Head of caudate nucleus (tissue), 42 donors: ENCODE measurements around the gene DERL3.

ENCODE experiments used
- DNase-seq, 42 donors: peaks; one replicate each; pipeline versions ENCODE4 v3.0.0 to v3.0.0-alpha.2; 2020 to 2021; ENCODE audit warnings: mixed read lengths in 7 of 42
- intact Hi-C: fragments of 100-400 bp; cut with DNase I; formaldehyde crosslinking; loops from one replicate; pipeline ENCODE4 v1.15.0; 2022

Gene DERL3

DNA sequence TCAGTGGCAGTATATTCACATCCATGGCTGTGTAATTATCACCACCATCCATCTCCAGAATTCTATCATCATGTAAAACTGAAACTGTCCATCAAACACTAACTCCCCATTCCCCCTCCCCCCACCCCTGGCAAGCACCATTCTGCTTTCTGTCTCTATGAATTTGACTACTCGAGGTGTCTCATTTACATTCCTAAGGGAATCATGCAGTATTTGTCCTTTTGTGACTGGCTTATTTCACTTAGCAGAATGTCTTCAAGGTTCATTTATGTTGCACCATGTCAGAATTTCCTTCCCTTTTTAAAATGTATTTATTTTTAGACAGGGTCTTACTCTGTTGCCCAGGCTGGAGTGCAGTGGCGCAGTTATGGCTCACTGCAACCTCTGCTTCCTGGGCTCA lies 20.3 kb downstream of the DERL3 start:
- DNase-seq = no peak
- intact Hi-C loops = no loop called here

DNA sequence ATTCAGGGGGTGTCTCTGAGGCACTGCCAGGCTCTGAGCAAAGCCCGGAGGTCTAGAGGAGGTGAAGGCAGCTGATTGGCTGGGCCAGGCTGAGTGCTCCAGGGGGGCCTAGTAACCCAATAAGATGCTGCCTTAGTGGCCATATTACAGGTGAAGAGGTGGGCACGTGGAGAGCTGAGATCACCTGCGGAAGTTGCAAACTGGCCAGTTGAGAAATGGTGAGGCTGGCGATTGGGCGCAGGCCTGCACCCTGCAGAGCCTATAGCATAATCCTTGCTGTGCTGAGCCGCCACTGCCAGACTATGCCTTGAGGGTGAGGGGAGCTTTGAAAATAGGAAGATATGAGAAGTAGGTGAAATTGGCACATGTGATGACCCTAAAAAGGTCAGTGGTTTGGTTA lies 21.7 kb downstream of the DERL3 start:
- no peak for DNase-seq
- intact Hi-C loops = no loop called here

DNA sequence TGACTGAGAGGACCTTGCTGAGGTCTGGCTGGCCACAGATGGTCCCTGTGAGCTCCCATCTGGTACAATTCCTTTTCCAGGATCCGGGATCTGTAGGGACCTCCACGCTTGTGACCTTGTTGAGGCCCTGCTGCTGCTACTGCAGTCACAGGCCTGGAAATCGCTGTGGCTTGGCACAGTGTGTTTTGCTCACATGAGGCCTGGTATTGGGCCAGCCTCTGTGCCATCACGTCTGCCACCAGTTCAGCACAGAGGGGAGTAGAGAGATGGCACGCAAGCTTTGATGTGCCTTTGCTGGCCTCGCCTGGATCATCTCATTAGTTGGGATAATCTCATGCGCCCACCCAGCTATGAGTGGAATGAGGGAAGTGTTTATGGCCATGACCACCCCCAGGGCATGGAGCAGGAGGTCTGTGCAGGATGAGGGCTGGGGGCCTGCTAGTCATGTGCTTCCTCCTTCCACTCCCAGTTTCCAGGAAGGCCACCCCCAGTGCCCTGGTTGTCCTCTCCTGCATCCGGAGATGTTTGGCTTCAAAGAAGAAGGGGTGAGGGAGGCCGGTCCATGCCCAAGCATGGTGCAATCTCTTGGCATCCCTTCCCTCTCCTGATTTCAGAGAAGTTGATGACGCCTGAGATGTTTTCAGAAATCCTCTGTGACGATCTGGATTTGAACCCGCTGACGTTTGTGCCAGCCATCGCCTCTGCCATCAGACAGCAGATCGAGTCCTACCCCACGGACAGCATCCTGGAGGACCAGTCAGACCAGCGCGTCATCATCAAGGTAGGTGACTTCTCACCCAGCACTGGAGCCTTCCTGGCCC lies 22.4 kb downstream of the DERL3 start:
- intact Hi-C loops = no loop called here
- peak in 31 of 42 donors; percentile 32 to 86 (median 59) for DNase-seq

DNA sequence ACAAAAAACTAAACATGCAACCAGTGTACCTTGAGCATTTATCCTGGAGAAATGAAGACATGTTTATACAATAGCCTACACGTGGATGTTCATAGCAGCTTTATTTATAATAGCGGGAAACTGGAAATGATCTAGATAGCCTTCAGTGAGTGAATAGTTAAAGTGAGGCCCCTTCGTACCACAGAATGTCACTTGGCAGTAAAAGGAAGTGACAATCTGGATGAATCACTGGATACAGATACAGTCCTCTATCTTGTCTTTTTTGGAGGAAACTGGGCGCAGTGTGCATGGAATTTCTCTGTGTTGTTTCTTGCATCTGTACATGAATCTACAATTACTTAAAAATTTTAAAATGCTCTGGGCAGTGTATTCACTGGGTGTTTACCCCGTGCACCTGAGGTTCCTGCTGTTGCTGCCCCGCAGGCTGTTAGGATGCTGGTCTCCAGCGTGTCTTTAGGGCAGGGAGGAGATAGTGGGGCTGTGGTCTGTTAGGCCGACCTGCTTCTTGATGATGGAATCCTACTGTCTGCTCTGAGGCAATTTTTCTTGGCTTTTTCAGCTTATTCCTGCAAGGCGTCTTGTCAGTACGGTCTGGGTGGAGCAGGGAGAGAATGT lies 23.2 kb downstream of the DERL3 start:
- intact Hi-C loops = no loop called here
- no peak for DNase-seq

DNA sequence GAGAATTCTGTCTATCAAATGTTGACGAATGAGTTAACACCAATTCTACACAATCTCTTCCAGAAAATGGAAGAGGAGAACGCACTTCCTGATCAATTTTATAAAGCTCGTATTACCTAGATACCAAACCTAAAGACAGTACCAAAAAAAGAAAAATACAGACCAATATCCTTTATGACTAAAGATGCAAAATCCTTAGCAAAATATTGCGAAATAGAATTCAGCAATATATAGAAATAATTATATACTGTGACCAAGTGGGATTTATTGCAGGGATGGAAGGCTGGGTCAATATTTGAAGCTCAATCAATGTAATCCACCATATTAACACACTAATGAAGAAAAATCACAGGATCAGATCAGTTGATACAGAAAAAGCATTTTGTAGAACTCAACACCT lies 26.4 kb downstream of the DERL3 start:
- DNase-seq = no peak
- intact Hi-C loops = no loop called here

DNA sequence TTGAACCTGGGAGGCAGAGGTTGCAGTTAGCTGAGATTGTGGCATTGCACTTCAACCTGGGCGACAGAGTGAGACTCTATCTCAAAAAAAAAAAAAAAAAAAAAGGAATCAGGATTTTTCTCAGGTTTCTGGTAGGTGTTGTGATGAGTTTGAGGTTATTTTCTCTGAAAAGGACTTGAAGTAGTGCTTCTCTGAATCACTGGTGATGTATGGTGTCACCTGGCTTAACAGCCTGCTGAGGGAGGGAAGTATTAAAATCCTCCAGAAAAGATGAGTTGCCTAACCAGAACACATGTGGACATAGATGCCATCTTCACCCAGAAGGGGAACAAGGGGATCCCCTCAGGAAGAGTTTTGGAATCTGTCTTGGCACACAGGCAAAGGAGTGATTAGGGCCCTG lies 32.0 kb downstream of the DERL3 start:
- DNase-seq = no peak
- intact Hi-C loops = no loop called here

DNA sequence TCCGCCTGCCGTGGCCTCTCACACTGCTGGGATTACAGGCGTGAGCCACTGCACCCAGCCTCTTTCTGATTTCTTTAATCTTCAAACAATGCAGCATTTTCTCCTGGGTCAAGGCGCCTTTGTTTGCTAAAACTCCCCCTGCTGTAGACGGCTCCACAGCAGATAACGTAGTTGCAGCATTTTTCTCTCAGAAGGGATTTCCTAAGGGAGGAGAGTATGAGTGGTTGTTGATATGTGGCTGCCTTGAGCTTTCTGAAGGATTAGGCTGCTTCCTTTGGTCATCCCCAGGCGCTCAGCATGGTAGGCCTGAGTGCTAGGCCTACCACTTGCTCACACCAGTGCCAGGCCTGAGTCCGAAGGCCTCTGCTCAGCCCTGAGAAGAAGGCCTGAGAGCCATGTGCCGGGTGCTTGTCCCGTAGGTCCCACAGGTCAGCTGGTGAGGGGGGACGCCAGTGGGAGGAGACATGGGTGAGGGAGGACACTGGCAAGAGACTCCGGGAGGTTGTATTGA lies 34.0 kb downstream of the DERL3 start:
- intact Hi-C loops = no loop called here
- DNase-seq = peak in 2 of 42 donors; percentile 20 to 43

DNA sequence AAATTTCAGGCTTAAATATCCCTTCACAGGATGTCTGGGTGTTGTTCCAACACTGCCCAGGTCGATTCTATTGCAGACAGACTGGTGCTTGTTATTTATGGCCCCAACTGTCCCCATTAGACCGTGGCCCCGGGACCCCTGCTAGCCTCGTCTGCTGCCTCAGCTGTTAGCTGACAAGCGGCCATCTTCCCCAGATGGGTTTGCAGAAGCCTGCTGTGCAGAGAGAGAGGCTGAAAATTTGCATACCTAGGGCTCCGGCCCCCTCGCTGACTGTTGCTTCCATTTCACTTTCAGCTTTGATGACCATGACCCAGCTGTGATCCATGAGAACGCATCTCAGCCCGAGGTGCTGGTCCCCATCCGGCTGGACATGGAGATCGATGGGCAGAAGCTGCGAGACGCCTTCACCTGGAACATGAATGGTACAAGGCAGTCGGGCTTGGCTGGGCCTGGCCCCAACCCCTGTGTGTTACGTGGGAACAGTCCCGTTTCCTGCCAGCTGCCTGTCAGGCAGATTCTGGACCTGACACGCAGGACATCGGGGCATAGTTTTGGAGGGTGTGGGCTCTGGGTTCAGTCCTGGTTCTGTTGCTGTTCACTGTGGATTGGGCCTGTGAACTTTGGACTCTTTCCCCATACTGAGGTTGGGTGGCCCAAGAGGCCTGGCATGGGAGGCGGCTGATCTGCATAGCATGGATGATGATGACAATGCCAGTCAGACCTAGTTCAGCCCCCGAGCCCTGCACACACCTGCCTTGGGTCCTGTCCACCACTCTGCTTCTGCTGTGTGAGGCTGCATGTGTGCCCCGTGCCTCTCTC lies 35.6 kb downstream of the DERL3 start:
- DNase-seq = no peak
- intact Hi-C loops = no loop called here

DNA sequence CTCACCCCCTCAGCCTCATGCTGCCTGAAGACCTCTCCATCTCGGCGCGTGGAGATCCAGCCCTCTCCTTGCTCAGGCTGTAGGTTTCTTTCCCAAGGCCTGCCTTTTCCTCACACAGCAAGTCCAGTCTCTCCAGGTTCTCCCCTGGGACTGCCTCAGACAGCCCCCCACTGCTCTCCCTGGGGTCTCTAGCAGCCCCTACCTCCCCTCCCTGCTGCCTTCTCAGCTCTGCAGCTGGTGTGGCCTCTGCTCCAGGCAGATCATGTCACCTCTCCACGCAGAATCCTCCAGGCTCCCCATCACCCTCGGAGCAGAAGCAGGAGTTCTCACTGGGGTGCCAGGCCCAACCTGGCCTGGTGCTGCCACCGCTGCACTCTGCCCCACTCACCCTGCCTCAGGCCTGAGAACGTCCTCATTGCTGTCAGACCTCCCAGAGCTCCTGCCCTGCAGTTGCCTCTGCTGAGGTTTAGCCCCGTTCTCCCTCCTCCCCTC lies 36.9 kb downstream of the DERL3 start:
- intact Hi-C loops = no loop called here

DNA sequence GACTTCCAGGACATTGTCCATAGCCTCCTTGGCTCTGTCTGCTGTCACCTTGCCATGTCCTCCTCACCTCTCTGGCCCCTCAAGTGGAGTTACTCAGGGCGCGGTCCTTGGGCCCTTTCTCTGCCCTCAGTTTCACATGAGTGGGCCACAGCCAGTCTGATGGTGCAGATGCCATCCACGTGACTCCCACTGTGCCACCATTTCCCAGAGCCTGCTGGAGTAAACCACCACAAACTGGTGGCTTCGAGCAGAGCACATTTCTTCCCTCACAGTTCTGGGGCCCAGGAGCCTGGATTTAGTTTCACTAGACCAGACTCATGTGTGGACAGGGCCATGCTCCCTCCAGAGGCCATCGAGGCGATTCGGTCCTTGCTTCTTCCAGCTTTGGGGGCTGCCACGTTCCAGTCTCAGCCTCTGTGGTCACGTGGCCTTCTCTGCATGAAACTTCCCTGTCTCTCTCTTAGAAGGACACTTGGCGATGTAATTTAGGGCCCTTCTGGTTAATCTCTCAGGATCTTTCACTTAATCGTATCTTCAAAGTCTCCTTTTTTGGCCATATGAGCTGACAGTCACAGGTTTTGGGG lies 37.5 kb downstream of the DERL3 start:
- intact Hi-C loops = no loop called here
- DNase-seq = no peak

More for the DNA sequence above, 36.9 kb downstream of the DERL3 start:
- DNase-seq = no peak

DNA sequence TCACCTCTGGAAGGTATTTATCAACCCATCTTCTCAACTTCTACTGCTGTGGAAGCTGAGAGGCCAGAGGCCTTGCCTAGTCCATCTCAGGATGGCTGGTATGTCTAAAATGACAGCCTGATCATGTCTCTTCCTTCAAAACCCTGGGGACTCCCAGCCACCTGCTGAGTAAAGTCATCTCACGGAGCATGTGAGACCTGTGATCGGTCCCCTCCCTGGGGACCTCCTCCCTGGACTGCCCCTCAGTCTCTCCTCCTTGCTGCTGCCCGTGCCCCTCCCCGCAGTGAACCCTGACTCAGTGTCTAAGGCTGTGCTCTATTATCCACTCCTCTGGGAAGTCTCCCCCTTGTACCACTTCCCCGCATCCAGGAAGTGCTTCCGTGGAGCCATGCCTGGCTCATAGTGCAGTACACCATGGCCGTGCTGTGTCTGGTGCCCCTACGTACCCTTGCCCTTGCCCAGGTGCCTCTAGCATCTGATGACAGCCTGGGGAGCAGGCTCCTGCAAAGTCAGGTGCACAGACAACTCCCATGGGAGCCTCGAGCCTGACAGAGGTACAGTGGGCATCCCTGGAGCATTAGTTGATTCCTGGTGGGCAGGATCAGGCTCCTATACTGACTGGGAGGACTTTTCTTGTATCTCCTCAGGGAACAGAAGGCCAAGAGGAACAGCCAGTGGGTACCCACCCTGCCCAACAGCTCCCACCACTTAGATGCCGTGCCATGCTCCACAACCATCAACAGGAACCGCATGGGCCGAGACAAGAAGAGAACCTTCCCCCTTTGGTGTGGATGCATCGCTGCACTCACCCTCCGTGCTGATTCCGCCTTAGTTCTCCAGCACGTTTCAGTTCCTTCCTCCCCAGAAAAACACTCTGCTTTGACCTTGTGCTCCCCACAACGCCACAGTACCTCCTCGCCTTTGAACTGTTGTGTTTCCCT lies 38.2 kb downstream of the DERL3 start:
- intact Hi-C loops = no loop called here
- no peak for DNase-seq

DNA sequence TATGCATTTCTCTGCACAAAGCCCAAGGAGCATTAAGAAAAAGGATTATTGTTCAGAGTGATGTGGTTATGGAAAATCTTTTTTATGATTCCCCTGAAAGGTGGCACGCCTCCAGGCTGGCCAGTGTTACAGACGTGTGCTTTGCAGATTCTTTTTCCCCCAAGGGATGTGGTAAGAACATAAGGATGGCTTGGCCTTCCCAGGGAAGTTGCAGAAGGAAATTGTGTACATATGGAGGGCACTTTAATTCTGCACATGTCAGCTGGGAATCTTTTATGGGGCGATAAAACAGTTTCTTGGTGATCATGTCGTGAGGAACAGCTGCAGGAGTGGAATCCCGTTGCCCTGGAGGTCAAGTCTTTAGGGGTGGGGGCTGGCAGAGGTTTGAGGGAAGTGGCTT lies 42.3 kb downstream of the DERL3 start:
- intact Hi-C loops = no loop called here

DNA sequence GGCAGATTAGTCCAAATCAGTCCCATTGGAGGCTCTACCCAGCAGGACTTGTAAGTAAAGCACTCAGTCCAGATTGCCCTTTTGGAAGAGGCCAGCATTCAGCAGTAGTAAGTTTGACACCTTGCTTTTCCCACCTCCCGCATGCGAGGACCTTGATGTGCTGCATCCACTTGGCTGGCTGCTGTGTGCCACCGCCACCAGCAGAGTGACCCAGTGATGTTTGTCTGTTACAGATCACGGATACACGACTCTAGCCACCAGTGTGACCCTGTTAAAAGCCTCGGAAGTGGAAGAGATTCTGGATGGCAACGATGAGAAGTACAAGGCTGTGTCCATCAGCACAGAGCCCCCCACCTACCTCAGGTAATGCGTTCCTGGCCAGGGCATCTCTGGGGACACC lies 45.5 kb downstream of the DERL3 start:
- no peak for DNase-seq
- intact Hi-C loops = no loop called here

More for the DNA sequence above, 42.3 kb downstream of the DERL3 start:
- DNase-seq = no peak

DNA sequence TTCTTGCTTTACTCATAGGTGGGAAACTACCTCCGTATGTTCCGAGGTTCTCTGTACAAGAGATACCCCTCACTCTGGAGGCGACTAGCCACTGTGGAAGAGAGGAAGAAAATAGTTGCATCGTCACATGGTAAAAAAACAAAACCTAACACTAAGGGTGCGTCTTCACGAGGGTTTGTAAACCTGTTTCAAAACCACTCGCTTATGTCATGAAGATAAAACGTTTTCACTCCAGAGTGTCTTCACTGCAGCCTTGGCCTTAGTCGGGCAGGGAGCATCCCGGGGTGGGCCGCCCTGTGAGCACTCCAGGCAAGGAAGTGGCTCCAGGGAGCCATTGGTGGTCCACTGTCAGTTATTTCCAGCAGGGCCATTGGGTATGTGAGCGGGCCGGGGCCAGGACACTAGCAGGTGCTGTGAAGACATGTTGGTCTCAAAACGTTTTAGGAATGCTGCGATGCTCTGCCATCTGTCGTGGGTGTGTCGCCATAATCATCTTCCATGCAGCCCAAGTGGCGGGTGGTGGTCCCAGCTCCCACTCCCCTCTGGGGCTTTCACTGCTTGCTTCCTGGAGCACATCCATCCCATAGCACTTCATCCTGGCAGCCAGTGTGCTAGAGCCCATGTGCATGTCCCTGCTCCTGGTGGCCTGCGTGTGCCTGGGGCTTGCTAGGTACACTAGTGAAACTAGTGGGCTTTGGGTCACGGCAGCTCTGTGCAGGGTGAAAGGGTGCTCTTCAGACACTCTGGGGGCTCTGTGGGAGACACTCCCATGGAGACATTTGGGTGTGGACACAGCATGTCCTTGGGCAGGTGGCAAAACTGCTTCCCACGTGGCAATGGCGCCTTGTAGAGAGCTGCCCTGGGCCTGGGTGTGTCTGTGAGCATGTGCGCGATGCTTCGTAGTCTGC lies 46.8 kb downstream of the DERL3 start:
- DNase-seq = no peak
- intact Hi-C loops = no loop called here

DNA sequence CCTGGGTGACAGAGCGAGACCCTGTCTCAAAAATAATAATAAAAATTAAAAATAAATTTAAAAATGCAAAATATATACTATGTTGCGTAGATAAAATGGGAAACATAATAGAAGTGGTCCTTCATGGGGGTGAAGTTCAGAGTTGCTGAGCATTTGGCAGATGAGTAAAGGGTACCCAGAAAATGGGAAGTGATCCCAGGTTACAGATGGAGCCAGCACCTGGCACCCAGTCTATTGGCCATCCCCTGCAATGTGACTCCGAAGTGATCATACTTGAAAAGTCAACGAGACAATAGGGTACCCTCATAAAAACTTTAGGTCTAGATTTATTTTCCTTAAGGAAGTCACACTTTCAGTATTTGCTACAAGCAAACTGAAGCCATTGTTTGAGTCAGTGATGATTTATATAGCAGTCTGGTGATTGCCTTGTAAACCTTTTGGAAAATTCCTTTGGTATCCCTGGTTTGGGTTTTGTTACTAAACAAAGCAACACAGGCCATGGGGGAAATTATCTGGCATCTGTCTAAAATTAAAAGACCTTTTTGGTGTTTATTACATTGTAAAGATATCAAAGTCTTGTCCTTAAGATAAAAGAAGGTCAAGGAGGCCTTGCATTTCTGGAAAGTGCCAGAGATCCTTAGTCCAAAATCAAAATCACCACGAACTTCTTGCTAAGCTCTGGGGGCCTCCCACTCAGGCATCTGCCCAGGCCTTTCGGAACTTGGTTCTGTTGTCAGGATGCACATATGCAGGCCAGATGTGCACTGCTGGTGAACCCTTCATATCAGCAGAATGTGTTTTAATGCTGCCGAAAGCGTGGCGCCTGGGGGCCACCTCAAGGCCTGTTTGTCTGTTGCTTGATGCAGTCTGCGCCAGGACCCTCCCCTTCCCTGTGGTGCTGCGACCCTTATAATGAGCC lies 47.7 kb downstream of the DERL3 start:
- intact Hi-C loops = no loop called here

DNA sequence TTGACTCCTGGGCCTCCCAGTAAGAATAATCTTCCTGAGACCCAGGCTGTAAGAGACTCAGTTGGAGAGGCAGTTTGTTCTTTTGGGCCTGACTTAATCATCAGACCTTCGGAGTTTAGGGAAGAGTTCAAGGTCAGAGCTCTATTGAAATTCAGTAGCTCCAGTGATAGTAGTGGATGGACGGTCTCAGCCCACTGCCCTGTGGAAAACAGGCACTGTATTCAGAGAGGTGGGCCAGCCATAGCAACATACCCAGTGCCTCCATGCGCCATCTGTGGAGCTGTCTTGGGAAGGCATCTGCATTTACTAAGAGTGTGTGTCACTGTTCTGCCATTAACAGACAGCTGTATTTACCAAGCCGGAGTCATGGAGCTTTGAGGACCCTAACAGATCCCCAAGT lies 49.2 kb downstream of the DERL3 start:
- peak in 6 of 42 donors; percentile 28 to 68 (median 46) for DNase-seq
- intact Hi-C loops = no loop called here

More for the DNA sequence above, 47.7 kb downstream of the DERL3 start:
- no peak for DNase-seq
